Adrenal gland (tissue), 5 donors: ENCODE data around the gene CDH4.

Experiments
- CTCF ChIP-seq, 6 experiments: fragments of 450-650 bp in 4 of 6; fragments of 200-600 bp in 2 of 6; sonication (generic) in 1 of 6; IDR thresholded peaks; 1 replicate in 5 of 6; 2 replicates in 1 of 6; pipeline versions ENCODE4 v1.5.1 to v1.8.0; 2016 to 2021; ENCODE audit warnings: antibody characterized with exemption in 6 of 6, mild to moderate bottlenecking in 2 of 6, moderate library complexity in 1 of 6
- POLR2A ChIP-seq, 2 donors: fragments of 450-650 bp; IDR thresholded peaks; one replicate each; pipeline ENCODE4 v1.6.1; 2017; ENCODE audit warnings: antibody characterized with exemption in 2 of 2, mild to moderate bottlenecking in 2 of 2, moderate library complexity in 1 of 2
- donor health status: DM: no; HTN: no; CAD: no.

GRCh38 chr20:61924211-61924857 lies 672.3 kb downstream of the CDH4 start:
- TF ChIP-seq CTCF (IDR thresholded peaks at IDR 0.05) (no peak), POLR2A (IDR thresholded peaks at IDR 0.05) (no peak)
